Measurements from ENCODE around the gene SH3GL2. TPM values are rescaled to one million over a fixed set of nuclear protein-coding genes. Genes with fewer than 3 reads are reported as not detected.

The SH3GL2 gene
- total and polyA plus RNA-seq, 2 donors (not counting 1 experiment from before 2014, with no cell fraction given): not detected

DNA sequence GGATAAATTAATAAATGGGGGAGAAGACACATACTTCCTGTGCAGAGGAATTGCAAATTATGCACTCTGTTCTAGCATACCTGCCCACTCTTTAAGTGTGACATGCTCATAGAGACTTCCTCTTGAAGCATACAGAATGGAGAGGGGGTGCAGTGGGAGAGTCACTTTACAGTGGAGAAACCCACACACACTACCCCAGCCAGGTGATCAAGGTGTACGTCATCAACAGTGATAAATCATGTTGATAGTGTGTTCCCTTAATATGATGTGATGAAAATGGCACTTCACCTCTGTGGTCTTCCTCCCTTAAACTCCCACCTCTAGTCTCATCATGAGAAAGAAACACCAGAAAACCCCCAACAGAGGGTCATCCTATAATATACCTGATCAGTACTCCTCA lies 110.0 kb downstream of the SH3GL2 start:
- WGBS (ENCODE audit: insufficient coverage): no CpG with 5 or more reads among the region's 1 CpG
- H3K36me3 ChIP-seq (replicated peaks in 1 of 2; ENCODE audit: control extremely low read depth in 1 of 2, control insufficient read depth in 1 of 2, extremely low read depth in 1 of 2, insufficient read depth in 2 of 2, low read length in 1 of 2): no peaks in the 10 kb centered on the region
- TF ChIP-seq CTCF (IDR thresholded peaks at IDR 0.05): no peak
- TF ChIP-seq EZH2 (IDR thresholded peaks at IDR 0.05; ENCODE audit: borderline replicate concordance, insufficient read depth, low read depth, low read length, poor library complexity, severe bottlenecking): no peak
- H3K4me3 ChIP-seq (ENCODE audit: control extremely low read depth in 1 of 5, extremely low read depth in 1 of 5, insufficient read depth in 1 of 5, low read depth in 2 of 5, low read length in 4 of 5): no peak overlapping the region
- no peaks in the 10 kb centered on the region for H3K4me1 Mint-ChIP-seq
- H3K27ac Mint-ChIP-seq: no peak overlapping the region
- H3K27me3 Mint-ChIP-seq: no peaks in the 10 kb centered on the region
- H3K4me3 Mint-ChIP-seq: no peak overlapping the region
- H3K79me2 ChIP-seq (ENCODE audit: control insufficient read depth, insufficient read depth, low read length): no peaks in the 10 kb centered on the region
- H3K9me3 ChIP-seq (ENCODE audit: control extremely low read depth in 1 of 3, control insufficient read depth in 2 of 3, insufficient read depth in 1 of 3, low read length in 2 of 3): no peaks in the 10 kb centered on the region
- CTCF ChIA-PET: no interaction called here
- H2AFZ ChIP-seq (ENCODE audit: insufficient read depth, low read depth, low read length, poor library complexity, severe bottlenecking): no peak overlapping the region
- H3K9me3 Mint-ChIP-seq (ENCODE audit: insufficient read depth): no peaks in the 10 kb centered on the region
- POLR2A ChIA-PET: no interaction called here
- no peaks in the 10 kb centered on the region for H3K27me3 ChIP-seq (replicated peaks in 1 of 4; ENCODE audit: control extremely low read depth in 1 of 4, control insufficient read depth in 3 of 4, insufficient read depth in 4 of 4, low read length in 3 of 4)
- intact Hi-C loops (cut with micrococcal nuclease): no loop called here
- no peaks in the 10 kb centered on the region for H3K4me1 ChIP-seq (ENCODE audit: control insufficient read depth in 2 of 2, insufficient read depth in 2 of 2, low read length in 2 of 2)
- H3K4me2 ChIP-seq (replicated peaks; ENCODE audit: low read depth, low read length, poor library complexity, severe bottlenecking): no peak overlapping the region
- no peaks in the 10 kb centered on the region for H4K20me1 ChIP-seq (ENCODE audit: control insufficient read depth, insufficient read depth, low read length, poor library complexity, severe bottlenecking)
- no peak for DNase-seq
- no peak overlapping the region for H3K27ac ChIP-seq (ENCODE audit: low read length in 2 of 2)
- ATAC-seq (ENCODE audit: low read depth): no peak
- H3K9ac ChIP-seq (ENCODE audit: low read length): no peak overlapping the region

- TF ChIP-seq CTCF (IDR thresholded peaks at IDR 0.05): no peak
- no peak for TF ChIP-seq EZH2 (IDR thresholded peaks at IDR 0.05; ENCODE audit: borderline replicate concordance, insufficient read depth, low read depth, low read length, poor library complexity, severe bottlenecking)
- intact Hi-C loops (cut with micrococcal nuclease): no loop called here
- WGBS (ENCODE audit: insufficient coverage): no CpG with 5 or more reads among the region's 2 CpGs
Measured at GRCh38 chr9:17694336-17694735, 115.5 kb downstream of the SH3GL2 start.

More at GRCh38 chr9:17694336-17694735, 115.5 kb downstream of the SH3GL2 start:
- Mint-ChIP-seq H3K27ac (no peak overlapping the region), H3K4me3 (no peak overlapping the region), H3K4me1 (no peaks in the 10 kb centered on the region), H3K9me3 (ENCODE audit: insufficient read depth) (no peaks in the 10 kb centered on the region), H3K27me3 (no peaks in the 10 kb centered on the region)
- H3K27ac ChIP-seq (ENCODE audit: low read length in 2 of 2): no peak overlapping the region
- no peaks in the 10 kb centered on the region for H3K36me3 ChIP-seq (replicated peaks in 1 of 2; ENCODE audit: control extremely low read depth in 1 of 2, control insufficient read depth in 1 of 2, extremely low read depth in 1 of 2, insufficient read depth in 2 of 2, low read length in 1 of 2)
- ChIA-PET POLR2A (no interaction called here), CTCF (no interaction called here)
- DNase-seq (no peak), ATAC-seq (ENCODE audit: low read depth) (no peak)
- H3K9ac ChIP-seq (ENCODE audit: low read length): no peak overlapping the region
- H2AFZ ChIP-seq (ENCODE audit: insufficient read depth, low read depth, low read length, poor library complexity, severe bottlenecking): no peak overlapping the region
- no peaks in the 10 kb centered on the region for H3K79me2 ChIP-seq (ENCODE audit: control insufficient read depth, insufficient read depth, low read length)
- H3K4me2 ChIP-seq (replicated peaks; ENCODE audit: low read depth, low read length, poor library complexity, severe bottlenecking): no peak overlapping the region
- no peaks in the 10 kb centered on the region for H3K9me3 ChIP-seq (ENCODE audit: control extremely low read depth in 1 of 3, control insufficient read depth in 2 of 3, insufficient read depth in 1 of 3, low read length in 2 of 3)
- H3K27me3 ChIP-seq (replicated peaks in 1 of 4; ENCODE audit: control extremely low read depth in 1 of 4, control insufficient read depth in 3 of 4, insufficient read depth in 4 of 4, low read length in 3 of 4): no peaks in the 10 kb centered on the region
- H3K4me3 ChIP-seq (ENCODE audit: control extremely low read depth in 1 of 5, extremely low read depth in 1 of 5, insufficient read depth in 1 of 5, low read depth in 2 of 5, low read length in 4 of 5): no peak overlapping the region
- H4K20me1 ChIP-seq (ENCODE audit: control insufficient read depth, insufficient read depth, low read length, poor library complexity, severe bottlenecking): no peaks in the 10 kb centered on the region
- H3K4me1 ChIP-seq (ENCODE audit: control insufficient read depth in 2 of 2, insufficient read depth in 2 of 2, low read length in 2 of 2): no peaks in the 10 kb centered on the region
